GM12878 (cell line): ENCODE results near the gene MAPK8IP1. TPM values are rescaled to one million over a fixed set of nuclear protein-coding genes. Genes with fewer than 3 reads are reported as not detected.

Source experiments
- ATAC-seq: fragments of 200-7000 bp; cut with Tn5 transposase; 3 replicates; pipeline ENCODE4 v1.9.1; 2020; ENCODE audit warnings: mild to moderate bottlenecking, moderate library complexity
- BruUV-seq: library from RNA; stranded (reverse); fragments of 400-500 nt; replicated peaks from 2 replicates; lab custom pipeline; 2021; lab: Mats Ljungman, UMichigan
- CTCF ChIA-PET: fragments of 300-600 bp; sonication (Branson Sonifier 250); formaldehyde crosslinking; extraction: SDS; loops from one replicate; lab custom pipeline; 2021; ENCODE audit warnings: inconsistent platforms; lab: Yijun Ruan, JAX
- POLR2A ChIA-PET: fragments of 350-600 bp; formaldehyde crosslinking; extraction: SDS; loops from one replicate; lab custom pipeline; 2021; ENCODE audit warnings: inconsistent platforms; lab: Charles Lee
- RAD21 ChIA-PET: fragments of 300-600 bp; sonication (Branson Sonifier 250); formaldehyde crosslinking; loops from one replicate; lab custom pipeline; 2023; ENCODE audit warnings: antibody characterized with exemption; ENCODE audit not compliant: unreplicated experiment; lab: Charles Lee
- SMC1A ChIA-PET: fragments of 300-600 bp; sonication (Branson Sonifier 250); formaldehyde crosslinking; loops from one replicate; lab custom pipeline; 2023; ENCODE audit not compliant: unreplicated experiment, uncharacterized antibody; lab: Charles Lee
- DNase-seq: peaks from one replicate; pipeline ENCODE4 v3.0.0-alpha.2; 2011; ENCODE audit warnings: low read depth, low spot score
- FAIRE-seq: peaks from 3 replicates; lab custom pipeline; 2011; peaks lifted over from hg19 to GRCh38; lab: Jason Lieb, UNC
- H2AFZ ChIP-seq: 2 replicates; pipeline ENCODE4 v1.6.0; 2011; ENCODE audit warnings: low read depth, low read length, control low read depth; ENCODE audit not compliant: control insufficient read depth
- H3K27ac ChIP-seq: 2 replicates; pipeline ENCODE4 v1.5.1; 2011; ENCODE audit warnings: control low read depth; ENCODE audit not compliant: control insufficient read depth, insufficient read depth
- H3K27me3 ChIP-seq, 2 experiments: replicated peaks in 1 of 2; 2 replicates each; pipeline versions ENCODE4 v1.6.0 to v1.6.1; 2011; ENCODE audit warnings: low read length in 1 of 2; ENCODE audit not compliant: control insufficient read depth in 2 of 2, insufficient read depth in 2 of 2
- H3K36me3 ChIP-seq, 2 experiments: 2 replicates each; pipeline ENCODE4 v1.5.1; 2011; ENCODE audit warnings: low read length in 1 of 2; ENCODE audit not compliant: control insufficient read depth in 2 of 2, insufficient read depth in 2 of 2
- H3K4me1 ChIP-seq: 2 replicates; pipeline ENCODE4 v1.6.1; 2011; ENCODE audit warnings: mild to moderate bottlenecking, low read length, moderate library complexity, mixed read lengths; ENCODE audit not compliant: control insufficient read depth, insufficient read depth
- H3K4me2 ChIP-seq: 2 replicates; pipeline ENCODE4 v1.6.0; 2011; ENCODE audit warnings: control low read depth; ENCODE audit not compliant: control insufficient read depth, insufficient read depth
- H3K4me3 ChIP-seq: fragments of 200-600 bp; sonication (generic); 2 replicates; pipeline ENCODE4 v1.5.1; 2016
- H3K79me2 ChIP-seq: 2 replicates; pipeline ENCODE4 v1.6.0; 2011; ENCODE audit warnings: low read length; ENCODE audit not compliant: control insufficient read depth, insufficient read depth
- H3K9ac ChIP-seq: 2 replicates; pipeline ENCODE4 v1.8.0; 2011; ENCODE audit warnings: low read length, control low read depth, mixed read lengths; ENCODE audit not compliant: control insufficient read depth, insufficient read depth
- H3K9me3 ChIP-seq: replicated peaks from 3 replicates; pipeline ENCODE4 v1.5.1; 2011; ENCODE audit warnings: mild to moderate bottlenecking, low read length; ENCODE audit not compliant: control insufficient read depth, insufficient read depth
- H4K20me1 ChIP-seq: 2 replicates; pipeline ENCODE4 v1.6.0; 2011; ENCODE audit not compliant: control insufficient read depth, insufficient read depth
- CREB1 ChIP-seq: IDR thresholded peaks from 2 replicates; pipeline ENCODE4 v1.6.1; 2012; ENCODE audit warnings: low read depth, mild to moderate bottlenecking, inconsistent platforms
- EED ChIP-seq: sonication (generic); IDR thresholded peaks from 2 replicates; pipeline ENCODE4 v1.6.1; 2016; ENCODE audit warnings: antibody characterized with exemption, low read depth
- KAT2A ChIP-seq: conservative IDR thresholded peaks from 2 replicates; pipeline ENCODE4 v1.6.1; 2011; ENCODE audit warnings: low read depth, low read length; ENCODE audit not compliant: control insufficient read depth
- MYC ChIP-seq: IDR thresholded peaks from 2 replicates; pipeline ENCODE4 v1.6.1; 2011; ENCODE audit warnings: mild to moderate bottlenecking, low read length, moderate library complexity, inconsistent platforms; ENCODE audit not compliant: insufficient read depth, insufficient replicate concordance, insufficient read length, severe bottlenecking
- NFXL1 ChIP-seq: fragments of 450-650 bp; IDR thresholded peaks from 2 replicates; pipeline ENCODE4 v1.6.1; 2017; ENCODE audit warnings: antibody characterized with exemption, mild to moderate bottlenecking, borderline replicate concordance
- SIX5 ChIP-seq: IDR thresholded peaks from 2 replicates; pipeline ENCODE4 v1.6.1; 2011; ENCODE audit warnings: mild to moderate bottlenecking, low read depth, low read length, moderate library complexity; ENCODE audit not compliant: severe bottlenecking
- STAT3 ChIP-seq: IDR thresholded peaks from 2 replicates; pipeline ENCODE4 v1.6.1; 2011; ENCODE audit warnings: low read depth, low read length, improper control_type of control experiment
- TAF1 ChIP-seq: IDR thresholded peaks from 2 replicates; pipeline ENCODE4 v1.6.1; 2011; ENCODE audit warnings: mild to moderate bottlenecking, low read depth, low read length, borderline replicate concordance
- WGBS: methylation state at CpG from one replicate; pipeline ENCODE4 v1.1.6; 2016; ENCODE audit warnings: low lambda C conversion rate; ENCODE audit not compliant: insufficient replicate concordance, insufficient coverage; ENCODE audit errors: missing lambda C conversion rate; 5-methylcytosine and 5-hydroxymethylcytosine counted together
- in situ Hi-C: fragments of 300-500 bp; cut with MboI; formaldehyde crosslinking; loops from 9 replicates; pipeline ENCODE4 v1.14.3; 2018; ENCODE audit warnings: mixed read lengths
- intact Hi-C: fragments of 100-400 bp; cut with micrococcal nuclease; formaldehyde crosslinking; loops from one replicate; pipeline ENCODE4 v1.14.2; 2022; ENCODE audit not compliant: unreplicated experiment
- polyA plus RNA-seq, 11 experiments: library from polyadenylated mRNA; depleted of rRNA in 4 of 11; unstranded in 6 of 11; stranded (reverse) in 5 of 11; fragments of >200 nt; fragmentation: Nextera tagmentation in 4 of 11; fragmentation: Illumina TruSeq in 1 of 11; extraction: Ambion mirVana in 4 of 11; extraction: Trizol in 1 of 11; gene quantifications; 1 replicate in 1 of 11; 2 replicates in 10 of 11; pipeline versions ENCODE4 v1.2.1 to v1.2.3, GENCODE V29; 2011 to 2016; ENCODE audit warnings: inconsistent platforms in 2 of 11, missing spikeins in 2 of 11, low read depth in 1 of 11
- total RNA-seq, 4 experiments: library from RNA; depleted of rRNA in 3 of 4; stranded (reverse); fragments of >200 nt in 3 of 4; fragmentation: Illumina TruSeq in 1 of 4; extraction: Trizol in 1 of 4; gene quantifications; 2 replicates each; pipeline versions ENCODE4 v1.2.1 to v1.2.3, GENCODE V29; 2013 to 2021
- TF ChIP-seq, protein P1 (sequence below): fragments of 450-650 bp; formaldehyde crosslinking; IDR thresholded peaks from 2 replicates; pipeline ENCODE4 v1.4.0; 2022; ENCODE audit warnings: mild to moderate bottlenecking, moderate library complexity
- TF ChIP-seq, protein P2 (sequence below): fragments of 450-650 bp; IDR thresholded peaks from 2 replicates; pipeline ENCODE4 v1.6.1; 2017; ENCODE audit warnings: mild to moderate bottlenecking
- TF ChIP-seq, protein P3 (sequence below): fragments of 450-650 bp; IDR thresholded peaks from 2 replicates; pipeline ENCODE4 v1.6.1; 2016; ENCODE audit warnings: mild to moderate bottlenecking, moderate library complexity, borderline replicate concordance
- TF ChIP-seq, protein P4 (sequence below): fragments of 450-650 bp; IDR thresholded peaks from 2 replicates; pipeline ENCODE4 v1.6.1; 2017; ENCODE audit warnings: borderline replicate concordance

The MAPK8IP1 gene
- total and polyA plus RNA-seq, 10 of the 15 experiments (the other 5 are each of a cell fraction or from before 2014, with no cell fraction given) = 0.04 to 0.44 (median 0.11) TPM; not detected in 2

DNA sequence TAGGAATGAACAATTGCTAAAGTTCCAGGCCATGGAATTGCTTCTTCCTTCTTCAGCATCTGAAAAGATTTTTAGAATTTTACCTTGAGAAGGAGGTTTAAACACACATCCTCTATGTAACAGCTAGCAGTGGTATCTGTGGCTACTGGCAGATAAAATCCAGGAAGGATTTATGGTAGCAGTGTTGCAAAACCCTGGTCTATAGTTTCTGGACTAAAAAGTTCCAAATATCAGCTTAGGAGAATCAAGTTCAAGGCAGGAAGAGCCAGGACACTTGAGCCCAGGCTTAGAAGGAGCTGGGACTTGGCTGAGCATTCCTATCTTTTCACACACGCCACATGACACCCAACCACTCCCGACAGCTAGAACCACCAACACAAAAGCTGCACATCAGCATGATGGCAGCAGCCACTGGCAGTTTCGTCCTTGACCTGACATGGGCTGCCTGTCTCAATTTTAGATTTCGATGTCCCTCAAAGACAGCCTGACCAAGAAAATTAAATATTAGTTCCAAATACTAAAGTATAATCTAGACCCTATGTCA, 51.1 kb downstream of the MAPK8IP1 start:
- Histone ChIP-seq H3K4me1 (peaks cover 31% of the 10 kb centered on the region), H3K9me3 (no peaks in the 10 kb centered on the region), H2AFZ (no peak overlapping the region), H3K4me3 (no peak overlapping the region), H3K9ac (no peak overlapping the region), H3K4me2 (no peak overlapping the region), H3K36me3 (peaks cover 5 to 12% of the 10 kb centered on the region in 2 experiments; a peak in 3 of 4 replicates), H4K20me1 (peaks cover 2% of the 10 kb centered on the region), H3K27me3 (no peaks in the 10 kb centered on the region), H3K79me2 (no peaks in the 10 kb centered on the region), H3K27ac (no peak overlapping the region)
- no peak for FAIRE-seq
- WGBS = 96% methylated on average over 4 of the region's 4 CpGs
- SMC1A ChIA-PET = interaction anchor here (1.0 to 3.0 kb wide), 4 partner anchors 18 to 70 kb away, joined by 3 to 13 read pairs (median 6); partner anchors contain the start of gene PEX16
- DNase-seq = no peak
- intact Hi-C loops = no loop called here
- ATAC-seq = no peak
- RAD21 ChIA-PET = interaction anchor here (0.9 to 1.5 kb wide), 2 partner anchors 29 to 70 kb away, joined by 3 to 4 read pairs; no protein-coding TSS in a partner anchor
- POLR2A ChIA-PET = interaction anchor here (1.3 kb wide), 1 partner anchor 90 kb away, joined by 4 read pairs; no protein-coding TSS in a partner anchor
- no TSS peak for BruUV-seq
- CTCF ChIA-PET = interaction anchor here (0.9 to 3.3 kb wide), 6 partner anchors 16 to 303 kb away, joined by 3 to 21 read pairs (median 4); no protein-coding TSS in a partner anchor
- in situ Hi-C loops = no loop called here
- TF ChIP-seq TAF1 = no peak
- TF ChIP-seq MYC = no peak
- TF ChIP-seq SIX5 = no peak
- TF ChIP-seq, protein P1, sequence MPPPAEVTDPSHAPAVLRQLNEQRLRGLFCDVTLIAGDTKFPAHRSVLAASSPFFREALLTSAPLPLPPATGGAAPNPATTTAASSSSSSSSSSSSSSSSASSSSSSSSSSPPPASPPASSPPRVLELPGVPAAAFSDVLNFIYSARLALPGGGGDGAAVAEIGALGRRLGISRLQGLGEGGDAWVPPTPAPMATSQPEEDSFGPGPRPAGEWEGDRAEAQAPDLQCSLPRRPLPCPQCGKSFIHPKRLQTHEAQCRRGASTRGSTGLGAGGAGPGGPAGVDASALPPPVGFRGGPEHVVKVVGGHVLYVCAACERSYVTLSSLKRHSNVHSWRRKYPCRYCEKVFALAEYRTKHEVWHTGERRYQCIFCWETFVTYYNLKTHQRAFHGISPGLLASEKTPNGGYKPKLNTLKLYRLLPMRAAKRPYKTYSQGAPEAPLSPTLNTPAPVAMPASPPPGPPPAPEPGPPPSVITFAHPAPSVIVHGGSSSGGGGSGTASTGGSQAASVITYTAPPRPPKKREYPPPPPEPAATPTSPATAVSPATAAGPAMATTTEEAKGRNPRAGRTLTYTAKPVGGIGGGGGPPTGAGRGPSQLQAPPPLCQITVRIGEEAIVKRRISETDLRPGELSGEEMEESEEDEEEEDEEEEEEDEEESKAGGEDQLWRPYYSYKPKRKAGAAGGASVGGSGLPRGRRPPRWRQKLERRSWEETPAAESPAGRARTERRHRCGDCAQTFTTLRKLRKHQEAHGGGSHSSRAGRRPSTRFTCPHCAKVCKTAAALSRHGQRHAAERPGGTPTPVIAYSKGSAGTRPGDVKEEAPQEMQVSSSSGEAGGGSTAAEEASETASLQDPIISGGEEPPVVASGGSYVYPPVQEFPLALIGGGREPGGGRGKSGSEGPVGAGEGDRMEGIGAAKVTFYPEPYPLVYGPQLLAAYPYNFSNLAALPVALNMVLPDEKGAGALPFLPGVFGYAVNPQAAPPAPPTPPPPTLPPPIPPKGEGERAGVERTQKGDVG (CRISPR knock-in tag) = no peak
- TF ChIP-seq, protein P2, sequence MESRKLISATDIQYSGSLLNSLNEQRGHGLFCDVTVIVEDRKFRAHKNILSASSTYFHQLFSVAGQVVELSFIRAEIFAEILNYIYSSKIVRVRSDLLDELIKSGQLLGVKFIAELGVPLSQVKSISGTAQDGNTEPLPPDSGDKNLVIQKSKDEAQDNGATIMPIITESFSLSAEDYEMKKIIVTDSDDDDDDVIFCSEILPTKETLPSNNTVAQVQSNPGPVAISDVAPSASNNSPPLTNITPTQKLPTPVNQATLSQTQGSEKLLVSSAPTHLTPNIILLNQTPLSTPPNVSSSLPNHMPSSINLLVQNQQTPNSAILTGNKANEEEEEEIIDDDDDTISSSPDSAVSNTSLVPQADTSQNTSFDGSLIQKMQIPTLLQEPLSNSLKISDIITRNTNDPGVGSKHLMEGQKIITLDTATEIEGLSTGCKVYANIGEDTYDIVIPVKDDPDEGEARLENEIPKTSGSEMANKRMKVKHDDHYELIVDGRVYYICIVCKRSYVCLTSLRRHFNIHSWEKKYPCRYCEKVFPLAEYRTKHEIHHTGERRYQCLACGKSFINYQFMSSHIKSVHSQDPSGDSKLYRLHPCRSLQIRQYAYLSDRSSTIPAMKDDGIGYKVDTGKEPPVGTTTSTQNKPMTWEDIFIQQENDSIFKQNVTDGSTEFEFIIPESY = no peak
- TF ChIP-seq, protein P3, sequence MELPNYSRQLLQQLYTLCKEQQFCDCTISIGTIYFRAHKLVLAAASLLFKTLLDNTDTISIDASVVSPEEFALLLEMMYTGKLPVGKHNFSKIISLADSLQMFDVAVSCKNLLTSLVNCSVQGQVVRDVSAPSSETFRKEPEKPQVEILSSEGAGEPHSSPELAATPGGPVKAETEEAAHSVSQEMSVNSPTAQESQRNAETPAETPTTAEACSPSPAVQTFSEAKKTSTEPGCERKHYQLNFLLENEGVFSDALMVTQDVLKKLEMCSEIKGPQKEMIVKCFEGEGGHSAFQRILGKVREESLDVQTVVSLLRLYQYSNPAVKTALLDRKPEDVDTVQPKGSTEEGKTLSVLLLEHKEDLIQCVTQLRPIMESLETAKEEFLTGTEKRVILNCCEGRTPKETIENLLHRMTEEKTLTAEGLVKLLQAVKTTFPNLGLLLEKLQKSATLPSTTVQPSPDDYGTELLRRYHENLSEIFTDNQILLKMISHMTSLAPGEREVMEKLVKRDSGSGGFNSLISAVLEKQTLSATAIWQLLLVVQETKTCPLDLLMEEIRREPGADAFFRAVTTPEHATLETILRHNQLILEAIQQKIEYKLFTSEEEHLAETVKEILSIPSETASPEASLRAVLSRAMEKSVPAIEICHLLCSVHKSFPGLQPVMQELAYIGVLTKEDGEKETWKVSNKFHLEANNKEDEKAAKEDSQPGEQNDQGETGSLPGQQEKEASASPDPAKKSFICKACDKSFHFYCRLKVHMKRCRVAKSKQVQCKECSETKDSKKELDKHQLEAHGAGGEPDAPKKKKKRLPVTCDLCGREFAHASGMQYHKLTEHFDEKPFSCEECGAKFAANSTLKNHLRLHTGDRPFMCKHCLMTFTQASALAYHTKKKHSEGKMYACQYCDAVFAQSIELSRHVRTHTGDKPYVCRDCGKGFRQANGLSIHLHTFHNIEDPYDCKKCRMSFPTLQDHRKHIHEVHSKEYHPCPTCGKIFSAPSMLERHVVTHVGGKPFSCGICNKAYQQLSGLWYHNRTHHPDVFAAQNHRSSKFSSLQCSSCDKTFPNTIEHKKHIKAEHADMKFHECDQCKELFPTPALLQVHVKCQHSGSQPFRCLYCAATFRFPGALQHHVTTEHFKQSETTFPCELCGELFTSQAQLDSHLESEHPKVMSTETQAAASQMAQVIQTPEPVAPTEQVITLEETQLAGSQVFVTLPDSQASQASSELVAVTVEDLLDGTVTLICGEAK = no peak
- TF ChIP-seq CREB1 = no peak
- TF ChIP-seq STAT3 = no peak
- TF ChIP-seq EED = no peak
- TF ChIP-seq, protein P4, sequence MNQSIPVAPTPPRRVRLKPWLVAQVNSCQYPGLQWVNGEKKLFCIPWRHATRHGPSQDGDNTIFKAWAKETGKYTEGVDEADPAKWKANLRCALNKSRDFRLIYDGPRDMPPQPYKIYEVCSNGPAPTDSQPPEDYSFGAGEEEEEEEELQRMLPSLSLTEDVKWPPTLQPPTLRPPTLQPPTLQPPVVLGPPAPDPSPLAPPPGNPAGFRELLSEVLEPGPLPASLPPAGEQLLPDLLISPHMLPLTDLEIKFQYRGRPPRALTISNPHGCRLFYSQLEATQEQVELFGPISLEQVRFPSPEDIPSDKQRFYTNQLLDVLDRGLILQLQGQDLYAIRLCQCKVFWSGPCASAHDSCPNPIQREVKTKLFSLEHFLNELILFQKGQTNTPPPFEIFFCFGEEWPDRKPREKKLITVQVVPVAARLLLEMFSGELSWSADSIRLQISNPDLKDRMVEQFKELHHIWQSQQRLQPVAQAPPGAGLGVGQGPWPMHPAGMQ = no peak
- TF ChIP-seq KAT2A = no peak
- TF ChIP-seq NFXL1 = no peak
